ENCODE results near the gene EPAS1. TPM values are rescaled to one million over a fixed set of nuclear protein-coding genes. Genes with fewer than 3 reads are reported as not detected.
A peak's percentile ranks its signal among the peaks of the same experiment; 100 is the strongest.

Gene EPAS1
- total and polyA plus RNA-seq, 2 experiments from 2014 or later: 1.4 to 4.8 TPM

DNA sequence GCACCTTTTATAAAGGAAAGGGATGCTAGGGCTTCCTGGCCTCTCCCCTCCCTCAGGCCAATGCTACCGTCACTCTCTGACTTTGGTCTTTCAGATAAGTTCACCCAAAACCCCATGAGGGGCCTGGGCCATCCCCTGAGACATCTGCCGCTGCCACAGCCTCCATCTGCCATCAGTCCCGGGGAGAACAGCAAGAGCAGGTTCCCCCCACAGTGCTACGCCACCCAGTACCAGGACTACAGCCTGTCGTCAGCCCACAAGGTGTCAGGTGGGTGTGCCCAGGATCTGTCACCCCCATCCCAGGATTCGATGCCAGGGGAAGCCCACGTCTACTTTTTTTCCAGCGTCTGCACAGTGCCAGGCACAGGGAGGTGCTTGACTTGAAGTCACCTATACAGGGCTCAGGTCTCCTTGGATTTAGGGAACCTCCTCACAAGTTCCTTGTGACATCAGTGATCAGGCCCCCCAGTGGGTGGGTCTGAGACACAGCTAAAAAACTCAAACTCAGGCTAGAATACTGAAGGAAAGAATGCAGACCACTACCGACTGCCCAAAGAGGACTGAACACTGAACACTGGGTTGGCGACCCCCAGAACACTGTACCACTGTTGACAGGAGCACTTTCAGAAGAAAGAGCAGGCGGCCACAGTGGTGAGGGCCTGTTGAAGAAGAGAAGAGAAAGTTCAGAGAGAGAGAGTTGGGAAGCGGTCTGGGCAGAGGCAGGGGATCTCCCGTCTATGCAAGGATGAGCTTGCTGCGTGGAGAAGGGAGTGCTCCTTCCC lies 85.3 kb downstream of the EPAS1 start:
- H3K36me3 ChIP-seq: no peaks in the 10 kb centered on the region
- DNase-seq (ENCODE audit: low read depth in 1 of 2, low spot score in 1 of 2): no peak
- TF ChIP-seq, protein P1, sequence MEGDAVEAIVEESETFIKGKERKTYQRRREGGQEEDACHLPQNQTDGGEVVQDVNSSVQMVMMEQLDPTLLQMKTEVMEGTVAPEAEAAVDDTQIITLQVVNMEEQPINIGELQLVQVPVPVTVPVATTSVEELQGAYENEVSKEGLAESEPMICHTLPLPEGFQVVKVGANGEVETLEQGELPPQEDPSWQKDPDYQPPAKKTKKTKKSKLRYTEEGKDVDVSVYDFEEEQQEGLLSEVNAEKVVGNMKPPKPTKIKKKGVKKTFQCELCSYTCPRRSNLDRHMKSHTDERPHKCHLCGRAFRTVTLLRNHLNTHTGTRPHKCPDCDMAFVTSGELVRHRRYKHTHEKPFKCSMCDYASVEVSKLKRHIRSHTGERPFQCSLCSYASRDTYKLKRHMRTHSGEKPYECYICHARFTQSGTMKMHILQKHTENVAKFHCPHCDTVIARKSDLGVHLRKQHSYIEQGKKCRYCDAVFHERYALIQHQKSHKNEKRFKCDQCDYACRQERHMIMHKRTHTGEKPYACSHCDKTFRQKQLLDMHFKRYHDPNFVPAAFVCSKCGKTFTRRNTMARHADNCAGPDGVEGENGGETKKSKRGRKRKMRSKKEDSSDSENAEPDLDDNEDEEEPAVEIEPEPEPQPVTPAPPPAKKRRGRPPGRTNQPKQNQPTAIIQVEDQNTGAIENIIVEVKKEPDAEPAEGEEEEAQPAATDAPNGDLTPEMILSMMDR (IDR thresholded peaks at IDR 0.05; ENCODE audit: low read depth, low read length): no peak

DNA sequence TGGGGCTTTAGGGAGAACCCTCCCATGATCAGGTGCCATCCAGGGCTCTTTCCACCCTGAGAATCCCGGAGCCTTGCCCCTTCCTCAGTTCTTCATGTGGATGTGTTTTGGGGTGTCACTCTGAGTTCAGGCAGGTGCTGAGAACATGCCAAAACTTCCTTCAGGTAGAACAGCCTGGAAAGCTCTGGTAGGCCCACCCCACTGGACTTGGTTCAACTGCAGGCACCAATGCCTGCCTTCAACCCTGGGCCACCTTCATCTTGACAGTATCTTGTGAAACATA lies 85.8 kb downstream of the EPAS1 start:
- H3K9me3 ChIP-seq (ENCODE audit: low read depth): no peaks in the 10 kb centered on the region
- peaks cover 41% of the 10 kb centered on the region for H3K27me3 ChIP-seq
- H3K4me1 ChIP-seq (ENCODE audit: low read depth): peaks cover 3% of the 10 kb centered on the region
- no peak for DNase-seq (ENCODE audit: low read depth in 1 of 2, low spot score in 1 of 2)
- no peak overlapping the region for H3K27ac ChIP-seq
- H3K36me3 ChIP-seq: no peaks in the 10 kb centered on the region
- H3K4me3 ChIP-seq: no peak overlapping the region
- TF ChIP-seq, protein P1 (IDR thresholded peaks at IDR 0.05; ENCODE audit: low read depth, low read length): no peak

More for the DNA sequence above, 85.3 kb downstream of the EPAS1 start:
- Histone ChIP-seq H3K4me1 (ENCODE audit: low read depth) (peaks cover 3% of the 10 kb centered on the region), H3K27me3 (peaks cover 45% of the 10 kb centered on the region), H3K4me3 (no peak overlapping the region), H3K9me3 (ENCODE audit: low read depth) (no peaks in the 10 kb centered on the region), H3K27ac (no peak overlapping the region)

DNA sequence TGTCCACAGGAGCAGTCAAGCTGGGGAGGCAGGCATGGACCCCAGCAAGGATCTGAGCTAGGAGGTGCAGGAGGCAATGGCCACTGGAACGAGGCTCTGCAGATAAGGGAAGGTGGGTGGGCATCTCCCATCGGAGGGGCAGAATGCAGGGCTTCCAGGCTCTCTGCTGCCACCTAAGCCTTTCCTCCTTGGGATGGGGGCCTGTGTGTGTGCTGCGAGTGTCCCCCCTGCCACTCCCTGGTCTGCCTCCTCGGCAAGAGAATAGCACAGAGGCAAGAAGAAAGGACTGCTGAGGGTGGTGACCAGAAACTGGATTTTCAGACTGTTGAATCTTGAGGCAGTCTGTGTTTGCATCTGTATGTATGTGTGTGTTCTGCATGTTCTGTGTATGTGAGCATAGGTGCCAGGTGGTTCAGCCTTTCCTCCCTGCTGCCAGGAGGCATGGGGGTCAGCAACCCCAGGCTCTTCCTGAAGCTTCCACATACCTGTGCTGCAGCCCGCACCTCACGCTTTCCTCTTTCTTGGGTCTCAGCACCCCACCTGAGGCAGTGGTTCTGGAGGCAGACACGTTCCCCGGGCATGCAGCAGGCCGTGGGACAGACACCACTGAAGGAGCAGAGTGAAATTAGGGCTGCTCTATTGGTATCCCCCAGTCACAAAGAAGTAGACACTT lies 86.7 kb downstream of the EPAS1 start:
- TF ChIP-seq, protein P1 (IDR thresholded peaks at IDR 0.05; ENCODE audit: low read depth, low read length): no peak
- Histone ChIP-seq H3K27me3 (peaks cover 41% of the 10 kb centered on the region), H3K27ac (no peak overlapping the region), H3K4me3 (no peak overlapping the region), H3K4me1 (ENCODE audit: low read depth) (peaks cover 3% of the 10 kb centered on the region), H3K9me3 (ENCODE audit: low read depth) (no peaks in the 10 kb centered on the region), H3K36me3 (no peaks in the 10 kb centered on the region)
- DNase-seq (ENCODE audit: low read depth in 1 of 2, low spot score in 1 of 2): no peak

DNA sequence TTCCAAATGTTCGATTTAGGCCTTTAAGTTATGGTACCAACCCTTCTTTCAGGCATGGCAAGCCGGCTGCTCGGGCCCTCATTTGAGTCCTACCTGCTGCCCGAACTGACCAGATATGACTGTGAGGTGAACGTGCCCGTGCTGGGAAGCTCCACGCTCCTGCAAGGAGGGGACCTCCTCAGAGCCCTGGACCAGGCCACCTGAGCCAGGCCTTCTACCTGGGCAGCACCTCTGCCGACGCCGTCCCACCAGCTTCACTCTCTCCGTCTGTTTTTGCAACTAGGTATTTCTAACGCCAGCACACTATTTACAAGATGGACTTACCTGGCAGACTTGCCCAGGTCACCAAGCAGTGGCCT lies 87.2 kb downstream of the EPAS1 start:
- no peaks in the 10 kb centered on the region for H3K9me3 ChIP-seq (ENCODE audit: low read depth)
- H3K4me1 ChIP-seq (ENCODE audit: low read depth): no peaks in the 10 kb centered on the region
- no peak for DNase-seq (ENCODE audit: low read depth in 1 of 2, low spot score in 1 of 2)
- H3K36me3 ChIP-seq: no peaks in the 10 kb centered on the region
- H3K27ac ChIP-seq: no peak overlapping the region
- TF ChIP-seq, protein P1 (IDR thresholded peaks at IDR 0.05; ENCODE audit: low read depth, low read length): no peak
- peaks cover 41% of the 10 kb centered on the region for H3K27me3 ChIP-seq
- H3K4me3 ChIP-seq: no peak overlapping the region

DNA sequence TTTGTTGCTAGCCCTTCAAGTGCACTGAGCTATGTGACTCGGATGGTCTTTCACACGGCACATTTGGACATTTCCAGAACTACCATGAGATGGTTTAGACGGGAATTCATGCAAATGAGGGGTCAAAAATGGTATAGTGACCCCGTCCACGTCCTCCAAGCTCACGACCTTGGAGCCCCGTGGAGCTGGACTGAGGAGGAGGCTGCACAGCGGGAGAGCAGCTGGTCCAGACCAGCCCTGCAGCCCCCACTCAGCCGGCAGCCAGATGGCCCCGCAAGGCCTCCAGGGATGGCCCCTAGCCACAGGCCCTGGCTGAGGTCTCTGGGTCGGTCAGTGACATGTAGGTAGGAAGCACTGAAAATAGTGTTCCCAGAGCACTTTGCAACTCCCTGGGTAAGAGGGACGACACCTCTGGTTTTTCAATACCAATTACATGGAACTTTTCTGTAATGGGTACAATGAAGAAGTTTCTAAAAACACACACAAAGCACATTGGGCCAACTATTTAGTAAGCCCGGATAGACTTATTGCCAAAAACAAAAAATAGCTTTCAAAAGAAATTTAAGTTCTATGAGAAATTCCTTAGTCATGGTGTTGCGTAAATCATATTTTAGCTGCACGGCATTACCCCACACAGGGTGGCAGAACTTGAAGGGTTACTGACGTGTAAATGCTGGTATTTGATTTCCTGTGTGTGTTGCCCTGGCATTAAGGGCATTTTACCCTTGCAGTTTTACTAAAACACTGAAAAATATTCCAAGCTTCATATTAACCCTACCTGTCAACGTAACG lies 88.8 kb downstream of the EPAS1 start:
- Histone ChIP-seq H3K9me3 (ENCODE audit: low read depth) (no peaks in the 10 kb centered on the region), H3K36me3 (no peaks in the 10 kb centered on the region), H3K27ac (no peak overlapping the region), H3K4me1 (ENCODE audit: low read depth) (no peaks in the 10 kb centered on the region), H3K4me3 (no peak overlapping the region), H3K27me3 (peaks cover 37% of the 10 kb centered on the region)
- DNase-seq (ENCODE audit: low read depth in 1 of 2, low spot score in 1 of 2): peak in 1 of 2 donors; percentile 75
- TF ChIP-seq, protein P1 (IDR thresholded peaks at IDR 0.05; ENCODE audit: low read depth, low read length): no peak

All from cardiac muscle cell (in vitro differentiated cells and primary cell).